OCI-LY1 (cell line): ENCODE measurements around the gene VGLL4.

Source experiments
- H2AFZ ChIP-seq: fragments of 200-600 bp; sonication (generic), shearing (Covaris generic); 2 replicates; pipeline ENCODE4 v1.6.0; 2014; ENCODE audit warnings: antibody characterized with exemption, mild to moderate bottlenecking, low read length
- H3F3A ChIP-seq: fragments of 200-600 bp; sonication (generic), shearing (Covaris generic); 2 replicates; pipeline ENCODE4 v1.6.0; 2014; ENCODE audit warnings: mild to moderate bottlenecking, antibody characterized with exemption, low read length, moderate library complexity; ENCODE audit not compliant: insufficient read depth
- H3K27ac ChIP-seq: fragments of 200-600 bp; sonication (generic); 2 replicates; pipeline ENCODE4 v1.5.1; 2014; ENCODE audit warnings: low read length, mixed run types, mild to moderate bottlenecking, low read depth; ENCODE audit not compliant: poor library complexity, severe bottlenecking
- H3K27me3 ChIP-seq: fragments of 200-600 bp; sonication (generic); 2 replicates; pipeline ENCODE4 v1.6.0; 2014; ENCODE audit warnings: antibody characterized with exemption, mild to moderate bottlenecking, low read length, moderate library complexity; ENCODE audit not compliant: insufficient read depth
- H3K36me3 ChIP-seq: fragments of 200-600 bp; sonication (generic); 2 replicates; pipeline ENCODE4 v1.6.1; 2014; ENCODE audit warnings: mild to moderate bottlenecking, antibody characterized with exemption, low read length, moderate library complexity, mixed read lengths; ENCODE audit not compliant: insufficient read depth
- H3K4me1 ChIP-seq: fragments of 200-600 bp; sonication (generic); 2 replicates; pipeline ENCODE4 v1.5.1; 2014; ENCODE audit warnings: mild to moderate bottlenecking, low read length, moderate library complexity; ENCODE audit not compliant: insufficient read depth, severe bottlenecking
- H3K4me2 ChIP-seq: fragments of 200-600 bp; sonication (generic), shearing (Covaris generic); 2 replicates; pipeline ENCODE4 v1.6.1; 2014; ENCODE audit warnings: low read length
- H3K4me3 ChIP-seq: fragments of 200-600 bp; sonication (generic); 2 replicates; pipeline ENCODE4 v1.5.1; 2014; ENCODE audit warnings: low read length, low read depth, mild to moderate bottlenecking, mixed read lengths; ENCODE audit not compliant: poor library complexity, severe bottlenecking
- H3K79me2 ChIP-seq: fragments of 200-600 bp; shearing (Covaris generic); 2 replicates; pipeline ENCODE4 v1.6.1; 2016; ENCODE audit warnings: mixed run types, low read length, mixed read lengths; ENCODE audit not compliant: insufficient read depth
- H3K9ac ChIP-seq: fragments of 200-600 bp; sonication (generic), shearing (Covaris generic); 2 replicates; pipeline ENCODE4 v1.6.1; 2014; ENCODE audit warnings: mild to moderate bottlenecking, low read length, mixed read lengths
- H3K9me2 ChIP-seq: fragments of 200-600 bp; sonication (generic), shearing (Covaris generic); 2 replicates; pipeline ENCODE4 v1.6.1; 2014; ENCODE audit warnings: low read depth, mild to moderate bottlenecking, low read length, mixed read lengths
- H3K9me3 ChIP-seq: fragments of 200-600 bp; shearing (Covaris generic); 2 replicates; pipeline ENCODE4 v1.6.1; 2014; ENCODE audit warnings: low read length, mixed read lengths
- H4K20me1 ChIP-seq: fragments of 200-600 bp; sonication (generic), shearing (Covaris generic); 2 replicates; pipeline ENCODE4 v1.6.0; 2016; ENCODE audit warnings: mild to moderate bottlenecking, low read length; ENCODE audit not compliant: insufficient read depth
- CTCF ChIP-seq: fragments of 200-600 bp; sonication (generic), shearing (Covaris generic); IDR thresholded peaks from 2 replicates; pipeline ENCODE4 v1.5.1; 2017; ENCODE audit warnings: mild to moderate bottlenecking, antibody characterized with exemption, low read length, moderate library complexity, mixed read lengths
- EZH2 ChIP-seq: fragments of 200-600 bp; sonication (generic), shearing (Covaris generic); IDR thresholded peaks from 2 replicates; pipeline ENCODE4 v1.8.0; 2017; ENCODE audit warnings: borderline replicate concordance, mixed run types, mild to moderate bottlenecking, antibody characterized with exemption, low read length, moderate library complexity, mixed read lengths

Gene VGLL4

GRCh38 chr3:11566478-11566877 is 77.2 kb downstream of the VGLL4 start:
- H2AFZ ChIP-seq, result no peak overlapping the region
- TF ChIP-seq CTCF (no peak), EZH2 (no peak)
- no peak overlapping the region for H3K4me2 ChIP-seq
- no peaks in the 10 kb centered on the region for H3K9me2 ChIP-seq
- no peaks in the 10 kb centered on the region for H3F3A ChIP-seq
- no peak overlapping the region for H3K9ac ChIP-seq
- no peak overlapping the region for H3K4me3 ChIP-seq
- H3K4me1 ChIP-seq, result no peaks in the 10 kb centered on the region
- peaks cover 68% of the 10 kb centered on the region for H3K36me3 ChIP-seq
- H4K20me1 ChIP-seq, result no peaks in the 10 kb centered on the region
- no peaks in the 10 kb centered on the region for H3K79me2 ChIP-seq
- H3K27ac ChIP-seq, result no peak overlapping the region
- no peaks in the 10 kb centered on the region for H3K9me3 ChIP-seq
- no peaks in the 10 kb centered on the region for H3K27me3 ChIP-seq

GRCh38 chr3:11565932-11566331 is 77.8 kb downstream of the VGLL4 start:
- Histone ChIP-seq H3K9me3 (no peaks in the 10 kb centered on the region), H3K4me2 (no peak overlapping the region), H3K27me3 (no peaks in the 10 kb centered on the region), H4K20me1 (no peaks in the 10 kb centered on the region), H3K36me3 (peaks cover 68% of the 10 kb centered on the region), H3F3A (no peaks in the 10 kb centered on the region), H3K79me2 (no peaks in the 10 kb centered on the region), H3K4me3 (no peak overlapping the region), H3K9me2 (no peaks in the 10 kb centered on the region), H3K9ac (no peak overlapping the region), H3K27ac (no peak overlapping the region), H2AFZ (no peak overlapping the region), H3K4me1 (no peaks in the 10 kb centered on the region)
- TF ChIP-seq EZH2 (no peak), CTCF (no peak)

- Histone ChIP-seq H3K27me3 (no peaks in the 10 kb centered on the region), H3K9me3 (no peaks in the 10 kb centered on the region), H4K20me1 (no peaks in the 10 kb centered on the region), H3K4me2 (no peak overlapping the region), H3K27ac (no peak overlapping the region), H3K4me3 (no peak overlapping the region), H3K9me2 (no peaks in the 10 kb centered on the region), H3K79me2 (no peaks in the 10 kb centered on the region), H3K36me3 (peaks cover 68% of the 10 kb centered on the region), H3K4me1 (peaks cover 1% of the 10 kb centered on the region), H2AFZ (no peak overlapping the region), H3F3A (no peaks in the 10 kb centered on the region), H3K9ac (no peak overlapping the region)
- TF ChIP-seq EZH2 (no peak), CTCF (no peak)
These were observed 78.2 kb downstream of the VGLL4 start for GRCh38 chr3:11565492-11565891.
